Large intestine (tissue), 3 donors: ENCODE results near the gene MRPL19. TPM values are rescaled to one million over a fixed set of nuclear protein-coding genes. Genes with fewer than 3 reads are reported as not detected.
"Not testable (repeated sequence)": the region's sequence is repeated elsewhere in the genome, so short reads cannot be mapped to it uniquely, and the experiment has no call there.

ENCODE experiments used
- DNase-seq, 2 donors: peaks; one replicate each; pipeline versions ENCODE4 v3.0.0 to v3.0.0-alpha.2; 2013
- H3K27ac ChIP-seq: one replicate; pipeline ENCODE4 v1.5.1; 2013; ENCODE audit warnings: low read length
- H3K27me3 ChIP-seq: 2 replicates; pipeline ENCODE4 v1.6.1; 2013; ENCODE audit warnings: low read length; ENCODE audit not compliant: control insufficient read depth, insufficient read depth
- H3K36me3 ChIP-seq: 2 replicates; pipeline ENCODE4 v1.6.1; 2013; ENCODE audit warnings: low read length; ENCODE audit not compliant: control insufficient read depth, insufficient read depth
- H3K4me1 ChIP-seq: one replicate; pipeline ENCODE4 v1.6.1; 2013; ENCODE audit warnings: low read length; ENCODE audit not compliant: control insufficient read depth, insufficient read depth
- H3K4me3 ChIP-seq: one replicate; pipeline ENCODE4 v1.5.1; 2013; ENCODE audit warnings: low read length
- H3K9me3 ChIP-seq: one replicate; pipeline ENCODE4 v1.6.1; 2013; ENCODE audit warnings: mild to moderate bottlenecking, low read depth, low read length, moderate library complexity; ENCODE audit not compliant: control insufficient read depth
- WGBS: methylation state at CpG from one replicate; pipeline ENCODE4 v1.1.5; 2013; ENCODE audit warnings: low lambda C conversion rate; ENCODE audit not compliant: insufficient coverage; 5-methylcytosine and 5-hydroxymethylcytosine counted together
- polyA plus RNA-seq: library from polyadenylated mRNA; unstranded; fragments of 120-200 nt; gene quantifications from one replicate; pipeline ENCODE4 v1.2.1, GENCODE V29; 2013

The MRPL19 gene
- polyA plus RNA-seq, 1 donor: 38.0 TPM

DNA sequence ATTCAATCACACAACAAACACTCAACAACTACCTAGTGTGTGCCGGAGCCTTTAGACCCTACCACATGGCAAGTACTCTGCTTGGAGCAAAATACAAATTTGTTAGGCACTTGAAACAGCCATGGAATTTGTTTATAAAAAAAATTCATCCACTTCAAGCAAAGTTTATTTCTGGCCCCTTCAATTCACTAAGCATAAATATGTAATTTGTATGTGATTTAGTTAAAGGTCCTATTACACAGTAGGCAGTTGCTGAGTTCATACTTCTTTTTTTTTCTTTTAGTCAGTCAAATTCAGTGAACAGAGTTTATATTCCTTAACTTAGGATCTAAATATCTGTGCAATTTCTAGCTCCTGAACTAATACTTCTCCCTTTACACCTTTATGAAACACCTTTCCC is 41.6 kb downstream of the MRPL19 start:
- DNase-seq: no peak
- no peaks in the 10 kb centered on the region for H3K27me3 ChIP-seq
- WGBS: no CpG with 5 or more reads among the region's 1 CpG
- no peaks in the 10 kb centered on the region for H3K4me1 ChIP-seq
- no peak overlapping the region for H3K27ac ChIP-seq
- H3K4me3 ChIP-seq: no peak overlapping the region
- no peaks in the 10 kb centered on the region for H3K9me3 ChIP-seq
- peaks cover 41% of the 10 kb centered on the region for H3K36me3 ChIP-seq

DNA sequence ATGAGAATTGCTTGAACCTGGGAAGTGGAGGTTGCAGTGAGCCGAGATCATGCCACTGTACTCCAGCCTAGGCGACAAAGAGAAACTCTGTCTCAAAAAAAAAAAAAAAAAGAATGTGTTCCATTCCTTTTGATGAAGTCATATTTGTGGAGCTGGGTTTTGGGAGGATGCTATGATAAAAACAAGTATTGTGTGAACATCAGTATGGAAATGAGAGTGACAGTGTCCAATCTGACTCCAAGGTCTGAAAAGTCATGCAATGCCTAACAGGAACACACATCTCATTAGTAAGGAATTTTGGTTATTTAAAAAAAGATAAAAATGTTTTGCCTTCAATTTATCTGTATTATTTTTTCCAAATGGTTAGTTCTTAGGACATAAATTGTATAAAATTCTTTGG is 52.3 kb downstream of the MRPL19 start:
- Histone ChIP-seq H3K27me3 (no peaks in the 10 kb centered on the region), H3K9me3 (no peaks in the 10 kb centered on the region), H3K4me3 (no peak overlapping the region), H3K36me3 (peaks cover 40% of the 10 kb centered on the region), H3K4me1 (no peaks in the 10 kb centered on the region), H3K27ac (no peak overlapping the region)
- DNase-seq: no peak
- WGBS: 100% methylated on average over 1 of the region's 2 CpGs

DNA sequence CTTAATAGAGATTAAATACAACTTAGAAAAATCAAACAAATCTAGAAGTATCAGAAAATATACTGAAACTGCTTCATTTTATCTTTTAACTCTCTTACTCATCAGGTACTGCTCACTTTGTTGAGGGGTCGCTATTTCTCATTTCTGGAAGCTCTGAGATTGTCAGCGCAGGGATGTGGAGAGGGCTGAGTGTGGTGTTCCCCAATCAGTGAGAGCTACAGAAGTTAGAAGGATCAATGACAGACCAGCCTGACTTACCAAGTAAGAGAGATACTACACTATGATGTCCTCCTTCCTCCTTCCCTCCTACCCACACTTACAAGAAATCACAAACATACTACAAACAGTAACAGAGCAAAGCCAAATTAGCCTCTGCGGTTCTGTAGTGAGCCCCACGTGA is 56.0 kb downstream of the MRPL19 start:
- H3K4me1 ChIP-seq: no peaks in the 10 kb centered on the region
- no peak for DNase-seq
- WGBS: 100% methylated on average over 1 of the region's 4 CpGs
- H3K9me3 ChIP-seq: no peaks in the 10 kb centered on the region
- no peak overlapping the region for H3K4me3 ChIP-seq
- no peak overlapping the region for H3K27ac ChIP-seq
- no peaks in the 10 kb centered on the region for H3K27me3 ChIP-seq
- H3K36me3 ChIP-seq: peaks cover 54% of the 10 kb centered on the region

DNA sequence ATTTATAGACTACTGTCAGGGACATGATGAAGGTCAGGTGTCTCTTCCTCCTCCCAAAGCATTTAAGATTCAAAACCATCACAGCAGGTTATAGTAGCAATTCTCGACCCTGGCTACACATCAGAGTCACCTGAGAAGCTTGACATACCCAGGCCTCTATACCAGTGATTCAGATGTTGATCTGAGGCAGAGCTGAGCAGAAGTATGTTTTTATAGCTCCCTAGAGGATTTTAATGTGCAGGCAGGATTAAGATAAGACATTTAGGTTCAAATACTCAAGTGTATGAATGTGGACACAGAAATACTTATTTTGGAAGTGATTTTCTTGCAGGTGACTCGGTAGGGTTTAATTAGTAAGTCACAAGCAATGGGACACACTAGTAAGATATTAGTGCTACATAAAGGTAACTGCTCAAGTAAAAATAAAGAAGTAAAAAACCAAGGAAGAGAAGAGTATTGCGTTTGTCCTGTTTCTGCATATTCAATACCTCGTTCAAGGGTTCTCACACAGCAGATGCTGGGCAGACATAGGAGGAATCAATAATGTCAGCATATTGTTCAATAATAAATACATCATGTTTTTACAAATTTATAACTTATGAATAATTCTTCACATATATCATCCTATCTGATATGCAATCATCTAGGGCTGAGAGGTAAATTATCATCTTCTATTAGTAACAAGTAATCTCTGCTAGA is 57.2 kb downstream of the MRPL19 start:
- Histone ChIP-seq H3K36me3 (peaks cover 48% of the 10 kb centered on the region), H3K27me3 (no peaks in the 10 kb centered on the region), H3K4me1 (no peaks in the 10 kb centered on the region), H3K27ac (no peak overlapping the region), H3K9me3 (no peaks in the 10 kb centered on the region), H3K4me3 (no peak overlapping the region)
- WGBS: 100% methylated on average over 3 of the region's 4 CpGs
- no peak for DNase-seq

DNA sequence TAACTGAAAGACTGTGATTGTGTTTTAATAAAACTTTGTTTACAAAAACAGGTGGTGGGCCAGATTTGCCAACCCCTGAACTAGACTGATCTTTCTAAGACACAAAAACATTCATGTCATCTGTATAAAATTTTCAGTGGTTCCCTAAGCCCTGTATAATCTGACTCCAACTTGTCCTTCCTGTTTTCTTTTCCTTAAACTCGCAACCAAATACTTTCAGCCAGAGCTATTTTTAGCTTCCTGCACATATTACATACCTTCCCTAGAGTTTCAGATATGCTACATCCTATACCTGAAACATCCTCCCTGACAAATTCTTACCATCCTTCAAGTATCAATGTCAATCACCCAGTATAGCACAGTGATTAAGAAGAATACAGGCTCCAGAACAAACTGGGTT is 59.3 kb downstream of the MRPL19 start:
- Histone ChIP-seq H3K4me1 (peaks cover 3% of the 10 kb centered on the region), H3K27ac (no peak overlapping the region), H3K27me3 (no peaks in the 10 kb centered on the region), H3K9me3 (no peaks in the 10 kb centered on the region), H3K36me3 (peaks cover 35% of the 10 kb centered on the region), H3K4me3 (no peak overlapping the region)
- 88% methylated on average over 1 of the region's 1 CpG for WGBS
- DNase-seq: no peak

DNA sequence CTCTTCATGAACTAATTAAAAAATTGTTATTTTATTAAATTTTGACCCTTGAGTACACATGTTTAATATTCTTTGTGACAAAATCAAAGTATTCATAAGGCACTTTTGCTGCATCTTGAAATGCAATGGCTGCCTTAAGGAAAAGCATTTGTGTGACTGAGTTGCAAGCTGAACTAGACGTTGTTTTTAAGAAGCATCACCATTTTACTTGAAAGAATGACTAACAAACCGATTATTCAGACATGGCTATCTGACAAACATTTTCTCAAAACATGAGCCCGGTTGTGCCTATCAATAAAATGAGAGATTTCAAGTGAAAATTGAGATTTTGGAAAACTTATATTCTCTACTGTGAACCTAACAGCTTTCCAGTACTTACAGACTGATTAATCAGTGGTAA is 61.3 kb downstream of the MRPL19 start:
- peaks cover 5% of the 10 kb centered on the region for H3K9me3 ChIP-seq
- H3K4me3 ChIP-seq: no peak overlapping the region
- peaks cover 8% of the 10 kb centered on the region for H3K4me1 ChIP-seq
- WGBS: 100% methylated on average over 2 of the region's 3 CpGs
- H3K36me3 ChIP-seq: peaks cover 25% of the 10 kb centered on the region
- DNase-seq: no peak
- no peak overlapping the region for H3K27ac ChIP-seq
- no peaks in the 10 kb centered on the region for H3K27me3 ChIP-seq

DNA sequence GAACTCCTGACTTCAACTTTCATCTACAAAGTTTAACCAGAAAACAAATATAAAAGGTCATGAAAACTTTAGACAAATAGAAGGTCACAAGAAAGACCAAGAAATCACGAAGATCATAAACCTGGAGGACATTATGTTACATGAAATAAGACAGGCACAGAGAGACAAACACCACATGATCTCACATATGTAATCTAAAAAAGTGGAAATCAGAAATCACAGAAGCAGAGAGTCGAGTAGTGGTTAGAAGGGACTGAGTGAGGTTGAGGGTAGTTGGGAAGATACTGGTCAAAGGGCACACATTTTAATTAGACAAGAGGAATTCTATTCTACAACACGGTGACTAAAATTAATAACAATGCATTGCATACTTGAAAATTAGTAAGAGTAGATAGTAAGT is 62.7 kb downstream of the MRPL19 start:
- WGBS: 23% methylated on average over 2 of the region's 3 CpGs
- peaks cover 17% of the 10 kb centered on the region for H3K36me3 ChIP-seq
- peak overlapping the region; percentile 78 for H3K4me3 ChIP-seq
- H3K4me1 ChIP-seq: peaks cover 8% of the 10 kb centered on the region
- H3K27ac ChIP-seq: no peak overlapping the region
- DNase-seq: peak in 1 of 2 donors; percentile 22
- no peaks in the 10 kb centered on the region for H3K27me3 ChIP-seq
- H3K9me3 ChIP-seq: peaks cover 5% of the 10 kb centered on the region

DNA sequence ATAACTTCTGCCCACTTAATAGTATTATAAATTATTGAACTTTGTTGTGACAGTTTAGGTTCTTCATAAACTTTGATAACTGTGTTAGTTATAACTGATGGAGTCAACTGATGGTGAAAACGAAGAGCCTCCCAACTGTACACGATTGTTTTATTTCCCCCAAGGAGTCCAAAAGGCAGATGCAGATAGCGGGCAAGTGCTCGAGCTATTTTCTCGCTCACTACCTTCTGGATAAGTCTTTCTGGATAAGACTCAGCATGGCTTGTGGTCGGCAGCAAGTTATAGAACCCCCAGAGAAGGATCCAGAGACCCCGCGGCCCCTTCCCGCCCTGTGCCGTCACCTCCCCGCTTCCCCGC is 63.6 kb downstream of the MRPL19 start:
- peak overlapping the region; percentile 95 for H3K27ac ChIP-seq
- no peaks in the 10 kb centered on the region for H3K27me3 ChIP-seq
- peak overlapping the region; percentile 78 for H3K4me3 ChIP-seq
- peaks cover 8% of the 10 kb centered on the region for H3K4me1 ChIP-seq
- no CpG with 5 or more reads among the region's 12 CpGs for WGBS
- DNase-seq: peak in 1 of 2 donors; percentile 38
- H3K36me3 ChIP-seq: peaks cover 8% of the 10 kb centered on the region
- peaks cover 5% of the 10 kb centered on the region for H3K9me3 ChIP-seq

DNA sequence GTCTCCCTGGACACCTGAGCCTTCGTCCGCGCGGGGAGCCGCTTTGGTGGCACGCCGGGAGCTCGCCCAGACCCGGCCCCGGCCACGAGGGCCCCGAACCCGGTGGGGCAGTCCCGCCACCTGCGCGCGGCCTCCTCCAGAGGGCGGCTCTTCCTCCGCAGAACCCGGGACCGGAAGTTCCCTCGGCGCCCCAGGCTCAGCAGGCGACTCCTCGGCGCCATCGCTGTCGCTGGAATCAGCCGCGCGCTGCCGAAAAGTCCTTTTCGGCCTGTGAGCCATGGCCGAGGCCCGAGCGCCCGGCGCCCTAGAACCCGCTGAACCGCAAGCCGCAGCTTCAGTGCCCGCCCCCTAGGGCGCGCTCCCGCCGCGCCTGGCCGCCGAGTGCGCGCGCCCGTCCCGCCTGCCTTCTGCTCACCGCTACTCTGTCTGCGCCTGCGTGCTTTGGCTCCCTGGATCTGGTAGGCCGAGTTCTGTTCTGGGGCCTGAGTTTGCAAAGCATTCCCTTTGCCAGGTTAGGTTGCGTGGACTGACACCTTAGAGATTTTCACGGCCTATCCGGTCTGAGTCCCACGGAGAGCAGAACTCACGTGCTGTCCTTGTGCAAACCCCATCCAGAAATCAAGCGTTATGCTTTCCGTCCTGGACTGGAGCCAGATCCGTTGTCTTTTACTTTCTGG is 64.1 kb downstream of the MRPL19 start, which contains the start of gene GCFC2:
Gene GCFC2 (minus strand): TSS at position 339 of the 677 bp plus-strand sequence. CDS start 60 bp downstream, at position 279.
- Histone ChIP-seq H3K27me3 (no peaks in the 10 kb centered on the region), H3K4me3 (peak within 1 kb of the TSS; percentile 78), H3K9me3 (peaks cover 5% of the 10 kb centered on the region), H3K27ac (peak within 1 kb of the TSS; percentile 95), H3K4me1 (peaks cover 8% of the 10 kb centered on the region), H3K36me3 (peaks cover 5% of the 10 kb centered on the region)
- DNase-seq: peak; percentile 85 to 93
- WGBS: 40% methylated on average over 3 of the region's 66 CpGs

DNA sequence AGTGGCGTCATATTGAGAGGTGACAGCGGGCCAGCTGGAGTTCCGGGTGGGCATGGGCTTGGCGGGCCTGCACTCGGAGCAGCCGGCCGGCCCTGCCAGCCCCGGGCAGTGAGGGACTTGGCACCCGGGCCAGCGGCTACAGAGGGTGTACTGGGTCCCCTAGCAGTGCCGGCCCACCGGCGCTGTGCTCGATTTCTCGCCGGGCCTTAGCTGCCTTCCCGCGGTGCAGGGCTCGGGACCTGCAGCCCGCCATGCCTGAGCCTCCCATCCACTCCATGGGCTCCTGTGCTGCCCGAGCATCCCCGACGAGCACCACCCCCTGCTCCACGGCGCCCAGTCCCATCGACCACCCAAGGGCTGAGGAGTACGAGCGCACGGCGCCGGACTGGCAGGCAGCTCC is 65.0 kb downstream of the MRPL19 start:
- H3K4me3 ChIP-seq, H3K36me3 ChIP-seq, H3K27ac ChIP-seq, H3K9me3 ChIP-seq, H3K4me1 ChIP-seq, H3K27me3 ChIP-seq, DNase-seq: not testable (repeated sequence)
- no CpG with 5 or more reads among the region's 31 CpGs for WGBS
